Mesendoderm (in vitro differentiated cells): ENCODE results near the gene SAP30. TPM values are rescaled to one million over a fixed set of nuclear protein-coding genes. Genes with fewer than 3 reads are reported as not detected.

Experiments used
- DNase-seq: peaks from one replicate; pipeline ENCODE4 v3.0.0; 2013
- H2AK5ac ChIP-seq: 2 replicates; pipeline ENCODE4 v1.6.1; 2013; ENCODE audit warnings: low read length, inconsistent platforms
- H2BK120ac ChIP-seq: 2 replicates; pipeline ENCODE4 v1.6.1; 2013; ENCODE audit warnings: low read depth, mild to moderate bottlenecking, low read length, moderate library complexity, mixed read lengths
- H2BK15ac ChIP-seq: replicated peaks from 2 replicates; pipeline ENCODE4 v1.6.1; 2013; ENCODE audit warnings: low read depth, mild to moderate bottlenecking, moderate library complexity
- H2BK5ac ChIP-seq: 2 replicates; pipeline ENCODE4 v1.6.1; 2013; ENCODE audit warnings: low read length, inconsistent platforms
- H3K18ac ChIP-seq: 2 replicates; pipeline ENCODE4 v1.6.1; 2013; ENCODE audit warnings: mild to moderate bottlenecking, low read length, mixed read lengths
- H3K23ac ChIP-seq: one replicate; pipeline ENCODE4 v1.6.1; 2013; ENCODE audit warnings: low read length
- H3K27ac ChIP-seq: 2 replicates; pipeline ENCODE4 v1.5.1; 2013; ENCODE audit warnings: low read depth, mild to moderate bottlenecking, inconsistent platforms, low read length, moderate library complexity
- H3K27me3 ChIP-seq: 2 replicates; pipeline ENCODE4 v1.6.1; 2013; ENCODE audit warnings: low read length, control low read depth, mild to moderate bottlenecking, inconsistent platforms; ENCODE audit not compliant: insufficient read depth, poor library complexity
- H3K36me3 ChIP-seq: 2 replicates; pipeline ENCODE4 v1.6.1; 2013; ENCODE audit warnings: low read length, inconsistent platforms; ENCODE audit not compliant: control insufficient read depth, insufficient read depth
- H3K4ac ChIP-seq: one replicate; pipeline ENCODE4 v1.6.1; 2013; ENCODE audit warnings: low read depth, mild to moderate bottlenecking, low read length, moderate library complexity
- H3K4me1 ChIP-seq: 2 replicates; pipeline ENCODE4 v1.6.1; 2013; ENCODE audit warnings: low read depth, low read length, inconsistent platforms; ENCODE audit not compliant: control insufficient read depth
- H3K4me2 ChIP-seq: 2 replicates; pipeline ENCODE4 v1.6.1; 2013; ENCODE audit warnings: low read length
- H3K4me3 ChIP-seq: 2 replicates; pipeline ENCODE4 v1.5.1; 2013; ENCODE audit warnings: mild to moderate bottlenecking, low read length
- H3K56ac ChIP-seq: one replicate; pipeline ENCODE4 v1.6.1; 2013; ENCODE audit warnings: low read length
- H3K79me1 ChIP-seq: 2 replicates; pipeline ENCODE4 v1.6.1; 2013; ENCODE audit warnings: low read length, inconsistent platforms
- H3K79me2 ChIP-seq: 2 replicates; pipeline ENCODE4 v1.6.1; 2013; ENCODE audit warnings: mild to moderate bottlenecking, low read length; ENCODE audit not compliant: control insufficient read depth, insufficient read depth
- H3K9ac ChIP-seq: 2 replicates; pipeline ENCODE4 v1.6.1; 2013; ENCODE audit warnings: low read length, inconsistent platforms
- H4K5ac ChIP-seq: one replicate; pipeline ENCODE4 v1.6.1; 2013; ENCODE audit warnings: low read length
- H4K8ac ChIP-seq: one replicate; pipeline ENCODE4 v1.6.1; 2013; ENCODE audit warnings: low read depth, mild to moderate bottlenecking, control low read depth, low read length, moderate library complexity
- WGBS: extraction: QIAGEN DNeasy Blood & Tissue Kit; methylation state at CpG from one replicate; pipeline ENCODE4 v1.1.7; 2013; ENCODE audit warnings: low lambda C conversion rate, missing lambda C conversion rate; ENCODE audit not compliant: insufficient coverage; ENCODE audit errors: extremely low coverage; 5-methylcytosine and 5-hydroxymethylcytosine counted together
- polyA plus RNA-seq, 2 experiments: library from polyadenylated mRNA; stranded (reverse); fragments of 200-250 nt; gene quantifications; one replicate each; pipeline ENCODE4 v1.2.3, GENCODE V29; 2013

The SAP30 gene, protein sequence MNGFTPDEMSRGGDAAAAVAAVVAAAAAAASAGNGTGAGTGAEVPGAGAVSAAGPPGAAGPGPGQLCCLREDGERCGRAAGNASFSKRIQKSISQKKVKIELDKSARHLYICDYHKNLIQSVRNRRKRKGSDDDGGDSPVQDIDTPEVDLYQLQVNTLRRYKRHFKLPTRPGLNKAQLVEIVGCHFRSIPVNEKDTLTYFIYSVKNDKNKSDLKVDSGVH
- 10.3 TPM for polyA plus RNA-seq (2013, experiment 1 of 2)
- 9.7 TPM for polyA plus RNA-seq (2013, experiment 2 of 2)

DNA sequence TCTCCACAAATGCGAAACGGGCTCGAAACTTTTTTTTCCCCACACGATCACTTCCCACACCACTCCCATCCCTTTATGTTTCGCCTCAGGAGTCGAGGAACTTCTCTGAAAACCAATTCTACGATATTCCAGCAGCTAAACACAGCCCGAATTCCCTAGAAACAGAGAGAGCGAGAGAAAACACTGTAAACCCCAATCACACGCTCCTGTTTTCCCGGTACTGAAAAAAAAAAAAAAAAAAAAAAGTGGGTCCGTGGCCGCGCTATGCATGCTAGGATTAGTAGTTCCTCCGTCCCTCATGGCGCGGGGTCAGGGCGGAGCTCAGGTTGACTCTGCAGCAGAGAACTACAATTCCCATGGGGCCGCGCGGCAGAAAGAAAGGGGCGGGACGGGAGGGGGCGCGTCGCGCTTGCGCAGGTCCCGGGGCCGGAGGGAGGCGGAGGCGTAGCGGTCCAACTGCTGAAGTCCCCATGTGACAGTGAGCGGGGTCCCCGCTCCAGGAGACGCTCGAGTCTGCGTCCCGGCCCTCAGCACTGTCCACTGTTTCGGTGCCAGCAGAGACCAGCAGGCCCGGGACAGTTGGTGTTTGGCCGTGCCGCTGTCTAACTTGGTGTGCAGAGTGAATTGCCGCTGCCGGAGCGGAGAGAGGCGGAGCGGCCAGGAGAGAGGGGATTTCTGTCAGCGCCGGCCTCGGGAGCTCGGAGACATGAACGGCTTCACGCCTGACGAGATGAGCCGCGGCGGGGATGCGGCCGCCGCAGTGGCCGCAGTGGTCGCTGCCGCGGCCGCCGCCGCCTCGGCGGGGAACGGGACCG, at the start of gene SAP30:
Gene SAP30 (plus strand): TSS at position 478 of the 815 bp plus-strand sequence. CDS start 229 bp downstream, at position 707.
- Histone ChIP-seq H3K56ac (peak within 1 kb of the TSS; percentile 93), H3K4me3 (peak within 1 kb of the TSS; percentile 64), H3K18ac (peak within 1 kb of the TSS; percentile 41), H3K4me1 (no peaks in the 10 kb centered on the region), H3K79me1 (no peaks in the 10 kb centered on the region), H3K9ac (peak within 1 kb of the TSS; percentile 88), H2BK5ac (no peak within 1 kb of the TSS), H3K4me2 (peak within 1 kb of the TSS; percentile 84), H4K8ac (no peak within 1 kb of the TSS), H4K5ac (no peak within 1 kb of the TSS), H3K27me3 (no peaks in the 10 kb centered on the region), H3K4ac (no peak within 1 kb of the TSS), H3K36me3 (no peaks in the 10 kb centered on the region), H2AK5ac (no peak within 1 kb of the TSS), H3K79me2 (no peaks in the 10 kb centered on the region), H3K23ac (no peak within 1 kb of the TSS), H2BK15ac (no peak within 1 kb of the TSS), H2BK120ac (no peak within 1 kb of the TSS), H3K27ac (peak within 1 kb of the TSS; percentile 76)
- peak; percentile 99 for DNase-seq
- no CpG with 5 or more reads among the region's 72 CpGs for WGBS

DNA sequence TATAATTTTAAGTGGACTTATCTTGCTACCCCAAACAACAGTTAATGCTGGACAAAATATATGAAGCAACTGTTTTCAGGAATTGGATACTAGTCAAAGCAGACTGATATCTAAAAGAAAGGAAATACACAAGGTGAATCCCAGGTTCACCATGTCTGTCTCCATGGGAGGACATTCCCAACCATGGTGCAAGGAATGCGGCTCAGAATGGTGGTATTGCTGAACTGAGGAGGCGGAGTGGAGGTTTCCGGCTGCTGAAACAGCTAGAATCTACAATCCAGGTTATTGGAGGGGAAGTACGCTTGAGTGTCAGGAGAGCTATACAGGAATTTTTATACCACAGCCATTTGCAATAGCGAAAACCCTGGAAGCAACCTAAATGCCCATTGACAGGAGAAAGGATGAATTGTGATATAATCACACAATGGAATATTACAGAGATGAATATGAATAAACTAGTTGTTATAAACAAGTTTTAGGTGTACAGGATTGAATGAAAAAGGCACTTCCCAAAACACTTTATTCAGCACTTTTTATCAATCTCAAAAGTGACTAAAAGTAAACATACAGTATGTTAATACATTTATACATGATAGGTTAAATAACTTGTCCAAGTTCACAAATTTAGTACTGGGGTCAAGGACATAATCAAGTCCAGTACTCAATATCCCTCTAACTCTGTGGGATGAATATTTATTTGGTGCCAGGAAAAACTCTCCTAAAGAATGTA, 45.6 kb upstream of the SAP30 start:
- no peak overlapping the region for H3K27ac ChIP-seq
- H3K9ac ChIP-seq: no peak overlapping the region
- no peak overlapping the region for H4K5ac ChIP-seq
- no peak overlapping the region for H3K56ac ChIP-seq
- no CpG with 5 or more reads among the region's 5 CpGs for WGBS
- no peak overlapping the region for H3K23ac ChIP-seq
- no peaks in the 10 kb centered on the region for H3K4me1 ChIP-seq
- no peak overlapping the region for H2BK15ac ChIP-seq
- H2BK5ac ChIP-seq: no peak overlapping the region
- DNase-seq: no peak
- no peaks in the 10 kb centered on the region for H3K27me3 ChIP-seq
- peaks cover 2% of the 10 kb centered on the region for H3K36me3 ChIP-seq
- no peak overlapping the region for H4K8ac ChIP-seq
- H2AK5ac ChIP-seq: no peak overlapping the region
- no peak overlapping the region for H2BK120ac ChIP-seq
- H3K4me3 ChIP-seq: no peak overlapping the region
- H3K18ac ChIP-seq: no peak overlapping the region
- H3K79me1 ChIP-seq: no peaks in the 10 kb centered on the region
- no peak overlapping the region for H3K4me2 ChIP-seq
- H3K4ac ChIP-seq: no peak overlapping the region
- H3K79me2 ChIP-seq: no peaks in the 10 kb centered on the region

DNA sequence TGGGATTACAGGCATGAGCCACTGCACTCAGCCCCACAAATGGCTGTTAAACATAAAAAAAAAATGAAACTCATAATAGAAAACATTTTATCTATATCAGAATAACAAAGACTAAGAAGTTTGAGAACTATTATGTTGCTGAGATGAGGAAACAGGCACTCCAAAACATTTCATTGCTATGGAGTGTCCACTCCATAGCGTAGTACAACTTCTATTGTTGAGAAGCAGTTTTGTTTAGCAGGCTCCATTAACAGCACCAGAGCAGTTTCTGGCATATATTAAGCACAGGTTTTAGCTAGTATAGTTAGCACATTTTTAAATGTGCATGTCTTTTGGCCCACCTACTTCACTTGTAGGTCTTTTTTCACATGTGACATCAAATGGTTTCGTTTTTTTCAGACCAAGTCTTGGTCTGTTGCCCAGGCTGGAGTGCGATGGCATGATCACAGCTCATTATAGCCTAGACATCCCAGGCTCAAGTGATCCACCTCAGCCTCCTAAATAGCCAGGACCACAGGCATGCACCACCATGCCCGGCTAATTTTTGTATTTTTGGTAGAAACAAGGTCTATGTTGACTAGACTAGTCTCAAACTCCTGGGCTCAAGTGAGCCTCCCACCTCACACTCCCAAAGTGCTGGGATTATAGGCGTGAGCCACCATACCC, 42.4 kb upstream of the SAP30 start:
- Histone ChIP-seq H3K4ac (no peak overlapping the region), H3K4me1 (peaks cover 4% of the 10 kb centered on the region), H3K4me3 (no peak overlapping the region), H2BK5ac (no peak overlapping the region), H3K27ac (no peak overlapping the region), H3K4me2 (no peak overlapping the region), H3K27me3 (no peaks in the 10 kb centered on the region), H3K79me2 (peaks cover 16% of the 10 kb centered on the region), H3K36me3 (peaks cover 5% of the 10 kb centered on the region), H4K5ac (no peak overlapping the region), H3K9ac (no peak overlapping the region), H2BK120ac (no peak overlapping the region), H2BK15ac (no peak overlapping the region), H2AK5ac (no peak overlapping the region), H3K23ac (no peak overlapping the region), H3K18ac (no peak overlapping the region), H4K8ac (no peak overlapping the region), H3K79me1 (peaks cover 3% of the 10 kb centered on the region), H3K56ac (no peak overlapping the region)
- no CpG with 5 or more reads among the region's 5 CpGs for WGBS
- DNase-seq: no peak

DNA sequence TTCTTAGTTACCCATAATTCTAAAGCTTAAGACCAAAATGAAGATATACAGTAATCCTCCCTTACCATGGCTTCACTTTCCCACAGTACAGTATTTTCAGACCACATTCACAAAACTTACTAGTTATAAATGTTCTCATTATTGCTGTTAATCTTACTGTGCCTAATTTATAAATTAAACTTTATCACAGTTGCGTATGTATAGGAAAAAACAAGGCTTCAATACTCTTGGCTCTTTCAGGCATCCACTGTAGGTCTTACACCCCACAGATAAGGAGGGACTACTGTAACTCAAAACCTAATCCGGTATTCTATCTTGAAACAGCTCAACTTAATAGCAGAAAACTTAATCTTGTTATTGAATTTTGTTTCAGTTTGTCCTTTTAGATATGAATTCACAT, 40.2 kb upstream of the SAP30 start:
- H3K56ac ChIP-seq: no peak overlapping the region
- H2BK120ac ChIP-seq: no peak overlapping the region
- no CpG with 5 or more reads among the region's 2 CpGs for WGBS
- H4K5ac ChIP-seq: no peak overlapping the region
- H3K4me2 ChIP-seq: no peak overlapping the region
- no peak overlapping the region for H3K4ac ChIP-seq
- peaks cover 5% of the 10 kb centered on the region for H3K36me3 ChIP-seq
- H4K8ac ChIP-seq: no peak overlapping the region
- DNase-seq: no peak
- no peak overlapping the region for H3K18ac ChIP-seq
- H3K23ac ChIP-seq: no peak overlapping the region
- H3K27ac ChIP-seq: no peak overlapping the region
- H2BK5ac ChIP-seq: no peak overlapping the region
- peaks cover 4% of the 10 kb centered on the region for H3K4me1 ChIP-seq
- H3K79me1 ChIP-seq: peaks cover 3% of the 10 kb centered on the region
- H2AK5ac ChIP-seq: no peak overlapping the region
- no peaks in the 10 kb centered on the region for H3K27me3 ChIP-seq
- no peak overlapping the region for H2BK15ac ChIP-seq
- no peak overlapping the region for H3K9ac ChIP-seq
- peaks cover 21% of the 10 kb centered on the region for H3K79me2 ChIP-seq
- H3K4me3 ChIP-seq: no peak overlapping the region

DNA sequence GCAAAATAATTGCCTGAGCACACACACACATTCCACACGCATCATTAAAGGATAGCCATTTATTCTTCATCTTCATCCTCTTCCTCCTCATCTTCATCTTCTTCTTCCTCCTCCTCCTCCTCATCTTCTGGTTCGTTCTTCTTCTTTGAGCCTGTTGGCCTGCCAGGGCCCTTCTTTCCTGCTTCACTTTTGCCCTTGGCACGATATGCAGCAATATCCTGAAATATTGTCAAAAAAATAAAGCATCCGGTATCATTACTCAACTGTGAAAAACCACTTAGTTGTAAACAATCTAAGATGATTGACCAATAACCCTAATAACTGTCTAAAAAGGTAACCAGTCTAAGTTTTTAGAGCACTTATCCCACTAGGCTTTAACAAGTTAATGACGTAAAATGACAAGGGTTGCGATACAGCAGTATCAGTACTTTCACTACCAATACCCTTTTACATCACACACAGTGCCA, 38.7 kb upstream of the SAP30 start:
- no peak for DNase-seq
- Histone ChIP-seq H3K18ac (no peak overlapping the region), H2BK120ac (no peak overlapping the region), H4K5ac (no peak overlapping the region), H3K27me3 (no peaks in the 10 kb centered on the region), H3K56ac (peak overlapping the region; percentile 56), H2AK5ac (no peak overlapping the region), H3K9ac (peak overlapping the region; percentile 18), H3K27ac (no peak overlapping the region), H3K79me2 (peaks cover 21% of the 10 kb centered on the region), H3K23ac (no peak overlapping the region), H3K4me3 (no peak overlapping the region), H2BK5ac (no peak overlapping the region), H3K4me2 (peak overlapping the region; percentile 4), H3K36me3 (peaks cover 5% of the 10 kb centered on the region), H3K4ac (no peak overlapping the region), H4K8ac (no peak overlapping the region), H3K4me1 (peaks cover 4% of the 10 kb centered on the region), H2BK15ac (no peak overlapping the region), H3K79me1 (peaks cover 3% of the 10 kb centered on the region)
- WGBS: 100% methylated on average over 1 of the region's 6 CpGs
